ENCODE measurements around the gene SMARCD3.
A peak's percentile ranks its signal among the peaks of the same experiment; 100 is the strongest.

SMARCD3 gene

DNA sequence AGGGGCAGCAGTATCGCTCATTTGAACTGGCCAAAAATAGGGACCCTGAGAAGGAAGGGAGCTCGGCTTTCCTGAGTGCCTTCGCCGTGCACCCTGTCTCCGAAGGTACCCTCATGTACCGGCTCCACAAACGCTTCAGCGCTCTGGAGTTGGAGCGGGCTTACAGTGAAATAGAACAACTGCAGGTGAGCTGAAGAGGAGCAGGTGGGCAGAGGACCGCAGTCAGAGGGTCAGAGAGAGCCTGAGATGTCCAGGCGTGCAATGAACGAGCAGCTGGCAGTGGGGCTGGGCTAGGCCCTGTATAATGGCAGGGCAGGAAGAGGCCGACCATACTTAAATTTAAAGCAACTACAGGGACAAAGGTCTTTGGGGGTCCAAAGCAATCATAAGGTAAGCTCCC is 12.1 kb downstream of the SMARCD3 start:
- no peak for DNase-seq (ENCODE audit: low spot score)

DNA sequence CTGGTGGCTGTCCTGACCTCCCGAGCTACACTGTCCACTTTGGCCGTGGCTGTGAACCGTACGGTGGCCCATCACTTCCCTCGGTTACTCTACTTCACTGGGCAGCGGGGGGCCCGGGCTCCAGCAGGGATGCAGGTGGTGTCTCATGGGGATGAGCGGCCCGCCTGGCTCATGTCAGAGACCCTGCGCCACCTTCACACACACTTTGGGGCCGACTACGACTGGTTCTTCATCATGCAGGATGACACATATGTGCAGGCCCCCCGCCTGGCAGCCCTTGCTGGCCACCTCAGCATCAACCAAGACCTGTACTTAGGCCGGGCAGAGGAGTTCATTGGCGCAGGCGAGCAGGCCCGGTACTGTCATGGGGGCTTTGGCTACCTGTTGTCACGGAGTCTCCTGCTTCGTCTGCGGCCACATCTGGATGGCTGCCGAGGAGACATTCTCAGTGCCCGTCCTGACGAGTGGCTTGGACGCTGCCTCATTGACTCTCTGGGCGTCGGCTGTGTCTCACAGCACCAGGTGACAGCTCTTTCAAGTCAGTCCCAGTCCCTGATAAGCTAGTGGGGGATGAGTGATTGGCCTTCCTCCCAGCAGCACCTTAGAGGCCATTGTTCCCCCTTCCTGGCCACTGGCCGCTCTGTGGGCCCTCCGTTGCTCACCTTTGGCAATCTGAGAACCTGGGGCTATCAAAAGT is 13.3 kb downstream of the SMARCD3 start:
- no peak for DNase-seq (ENCODE audit: low spot score)

DNA sequence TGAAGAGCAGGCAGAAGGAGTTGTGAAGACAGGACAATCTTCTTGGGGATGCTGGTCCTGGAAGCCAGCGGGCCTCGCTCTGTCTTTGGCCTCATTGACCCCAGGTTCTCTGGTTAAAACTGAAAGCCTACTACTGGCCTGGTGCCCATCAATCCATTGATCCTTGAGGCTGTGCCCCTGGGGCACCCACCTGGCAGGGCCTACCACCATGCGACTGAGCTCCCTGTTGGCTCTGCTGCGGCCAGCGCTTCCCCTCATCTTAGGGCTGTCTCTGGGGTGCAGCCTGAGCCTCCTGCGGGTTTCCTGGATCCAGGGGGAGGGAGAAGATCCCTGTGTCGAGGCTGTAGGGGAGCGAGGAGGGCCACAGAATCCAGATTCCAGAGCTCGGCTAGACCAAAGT is 14.7 kb downstream of the SMARCD3 start:
- no peak for DNase-seq (ENCODE audit: low spot score)

DNA sequence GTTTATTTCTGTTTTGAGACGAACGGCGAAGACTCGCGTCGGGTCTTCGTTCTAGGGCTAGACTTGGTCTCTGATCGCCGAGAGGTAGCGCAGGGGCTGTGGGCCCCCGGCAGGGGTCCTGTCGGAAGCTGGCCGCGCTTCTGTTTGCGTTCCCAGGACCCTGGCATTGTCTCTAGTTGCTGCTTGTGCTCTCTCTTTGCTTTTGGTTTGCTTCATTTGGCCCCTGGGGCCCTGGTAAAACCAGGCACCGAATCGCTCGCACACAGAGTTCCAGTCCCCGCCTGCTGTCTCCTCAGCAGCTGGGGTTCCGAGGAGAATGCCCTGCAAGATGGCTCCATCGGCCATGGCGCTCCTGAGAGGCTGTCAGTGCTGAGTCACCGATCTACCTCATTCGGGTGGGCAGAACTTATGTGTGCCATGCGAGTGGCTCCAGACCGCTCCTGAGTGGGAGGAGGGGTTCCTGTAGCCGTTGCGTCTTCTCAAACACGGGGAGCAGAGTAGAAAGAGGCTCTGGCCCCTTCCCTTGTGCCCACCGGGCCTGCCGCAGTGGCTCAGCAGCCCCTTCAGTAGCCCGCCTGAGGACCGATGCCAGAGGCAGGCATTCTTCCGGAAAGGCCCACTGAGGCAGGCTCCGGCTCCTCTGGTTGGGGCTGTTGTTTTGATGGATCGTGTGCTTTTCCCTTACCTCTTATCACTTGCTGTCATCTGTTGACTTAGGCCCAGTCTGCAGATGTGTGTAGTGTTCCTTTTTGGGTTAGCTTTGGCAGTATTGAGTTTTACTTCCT is 15.4 kb downstream of the SMARCD3 start:
- peak; percentile 90 for DNase-seq (ENCODE audit: low spot score)

DNA sequence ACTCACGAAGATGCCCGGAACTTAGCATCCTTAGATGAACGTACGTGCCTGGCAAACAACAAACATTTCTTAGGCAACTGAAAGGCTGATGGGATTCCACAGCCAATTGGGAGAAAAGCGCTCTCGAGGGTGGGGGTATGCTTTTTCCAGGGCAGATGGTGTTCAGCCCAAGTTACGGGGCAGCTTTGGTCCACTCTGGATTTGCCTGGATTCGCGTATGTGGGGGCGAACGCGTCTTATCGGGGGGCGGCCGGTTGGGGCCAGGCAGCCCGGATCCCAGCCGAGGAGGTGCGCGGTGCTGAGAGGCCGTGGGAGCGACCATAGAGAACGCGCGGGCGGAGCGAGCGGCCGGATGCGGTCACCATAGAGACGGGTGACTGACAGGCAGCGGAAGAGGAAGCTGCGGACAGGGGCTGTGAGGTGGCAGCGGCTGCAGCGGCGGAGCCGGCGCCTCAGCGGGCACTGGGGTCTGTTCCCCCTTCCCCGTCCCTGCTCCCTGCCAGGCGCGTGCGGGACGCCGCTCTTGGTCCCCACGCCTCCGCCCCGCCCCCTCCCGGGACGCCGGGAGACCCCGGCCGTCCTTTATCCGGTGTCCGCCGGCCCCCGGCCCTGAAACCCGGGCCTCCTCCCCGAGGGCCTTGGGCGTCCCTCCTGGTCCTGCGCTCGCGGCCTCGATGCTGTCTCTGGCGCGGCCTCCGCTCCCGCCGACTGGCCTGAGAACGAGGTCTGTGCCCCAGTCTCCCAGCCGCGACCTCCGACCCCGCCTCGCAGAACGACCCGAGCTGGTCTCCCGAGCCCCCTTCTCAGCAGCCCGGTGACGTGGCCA is 16.2 kb downstream of the SMARCD3 start, which contains the start of gene CHPF2:
CHPF2 (plus strand) TSS at position 393 of the 826 bp plus-strand sequence. CDS start 1,529 bp downstream, outside the sequence.
- peak; percentile 96 for DNase-seq (ENCODE audit: low spot score)

- DNase-seq (ENCODE audit: low spot score) = no peak
Observed at GRCh38 chr7:151231080-151231479, 17.4 kb downstream of the SMARCD3 start.

GRCh38 chr7:151229249-151229648 is 19.2 kb downstream of the SMARCD3 start:
- DNase-seq (ENCODE audit: low spot score) = no peak

- no peak for DNase-seq (ENCODE audit: low spot score)
Observed at GRCh38 chr7:151228024-151228866, 20.2 kb downstream of the SMARCD3 start.

GRCh38 chr7:151226875-151227782 is 21.4 kb downstream of the SMARCD3 start, which contains the start of gene ABCF2:
Gene ABCF2 (minus strand): TSS chr7:151227205. CDS start chr7:151226458, 747 bp downstream.
- peak; percentile 99 for DNase-seq (ENCODE audit: low spot score)

GRCh38 chr7:151226560-151226874 is 22.0 kb downstream of the SMARCD3 start:
- no peak for DNase-seq (ENCODE audit: low spot score)

- DNase-seq (ENCODE audit: low spot score) = no peak
Observed at GRCh38 chr7:151225948-151226510, 22.5 kb downstream of the SMARCD3 start.

DNA sequence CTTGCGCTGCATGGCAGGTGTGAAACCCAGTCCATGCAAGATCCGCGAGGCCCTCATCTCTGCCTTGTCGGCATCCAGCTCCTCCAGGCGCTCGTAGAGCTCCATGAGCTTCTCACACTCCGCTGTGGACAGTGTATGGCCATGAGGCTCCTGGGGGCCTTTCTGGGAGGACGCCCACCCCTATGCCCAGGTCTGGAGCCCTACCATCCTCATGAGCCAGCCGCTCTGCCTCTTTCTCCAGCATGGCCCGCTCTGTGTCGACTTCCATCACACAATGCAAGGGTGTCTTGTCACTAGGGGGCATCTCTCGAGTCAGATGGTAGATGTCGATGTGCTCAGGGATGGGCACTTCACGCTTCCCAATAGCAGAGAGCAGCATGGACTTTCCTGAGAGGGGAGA is 24.8 kb downstream of the SMARCD3 start:
- no peak for DNase-seq (ENCODE audit: low spot score)

- DNase-seq (ENCODE audit: low spot score) = no peak
Observed at GRCh38 chr7:151218170-151218569, 30.3 kb downstream of the SMARCD3 start.

GRCh38 chr7:151215396-151215795 is 33.1 kb downstream of the SMARCD3 start:
- no peak for DNase-seq (ENCODE audit: low spot score)

- no peak for DNase-seq (ENCODE audit: low spot score)
Observed at GRCh38 chr7:151213826-151214225, 34.7 kb downstream of the SMARCD3 start.

- DNase-seq (ENCODE audit: low spot score) = no peak
Observed at GRCh38 chr7:151212626-151213025, 35.9 kb downstream of the SMARCD3 start.

DNA sequence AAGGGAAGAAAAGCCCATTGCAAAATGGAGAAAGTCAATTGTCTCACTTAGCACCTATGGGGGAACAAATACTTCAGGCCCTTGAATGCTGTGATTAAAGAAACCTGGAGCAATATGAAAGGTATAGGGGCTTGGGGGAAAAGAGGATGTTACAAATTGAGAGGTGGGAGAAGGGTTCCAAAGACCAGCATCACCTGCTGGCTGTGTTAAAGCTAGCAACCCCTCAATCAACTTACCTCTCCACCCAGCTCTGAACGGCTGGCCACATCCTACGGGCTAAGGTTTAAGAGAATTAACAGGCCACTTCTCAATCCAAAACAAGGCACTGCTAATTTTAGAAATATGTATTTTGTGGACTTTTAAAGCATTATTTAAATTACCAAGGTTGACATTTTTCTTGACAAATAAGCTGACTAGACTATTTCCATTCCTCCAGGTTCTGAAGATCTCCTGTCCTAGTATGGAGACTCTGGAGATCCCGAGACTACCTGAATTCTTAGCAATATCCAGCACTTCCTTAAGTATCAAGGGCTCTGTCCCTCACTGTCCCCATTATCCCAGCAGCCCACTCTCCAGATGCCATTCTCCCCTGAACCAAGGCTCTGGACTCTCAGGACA is 37.2 kb downstream of the SMARCD3 start:
- DNase-seq (ENCODE audit: low spot score) = no peak

- DNase-seq (ENCODE audit: low spot score) = no peak
Observed at GRCh38 chr7:151210087-151210854, 38.2 kb downstream of the SMARCD3 start, which contains the start of gene H2BK1. Gene H2BK1 (minus strand): TSS chr7:151210488. CDS start chr7:151210318, 170 bp downstream.

DNA sequence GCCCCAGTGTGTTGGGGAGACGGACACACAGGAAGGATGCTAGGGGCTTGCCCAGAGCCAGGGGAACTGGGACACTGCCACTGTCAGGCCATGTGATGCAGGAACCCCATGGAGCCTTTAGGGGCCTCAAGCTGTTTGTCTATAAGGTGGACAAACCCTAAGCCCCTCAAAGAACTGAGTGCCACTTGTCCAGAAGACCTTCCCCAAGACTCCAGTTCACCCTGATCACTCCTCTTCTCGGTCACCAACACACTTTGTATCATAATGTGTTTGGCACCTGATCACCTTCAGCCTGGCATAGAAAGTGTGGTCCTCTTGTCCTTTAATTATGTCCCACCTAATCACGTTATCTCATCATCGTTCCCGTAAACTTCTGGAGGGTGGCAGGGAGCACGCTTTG is 38.9 kb downstream of the SMARCD3 start:
- DNase-seq (ENCODE audit: low spot score) = no peak

Data from AG20443 (cell line).